B cell (primary cell): Measurements from ENCODE around the gene TTF2. TPM values are rescaled to one million over a fixed set of nuclear protein-coding genes. Genes with fewer than 3 reads are reported as not detected.

ENCODE experiments used
- ATAC-seq: fragments of 200-7000 bp; cut with Tn5 transposase; one replicate; pipeline ENCODE4 v1.10.0; 2021; ENCODE audit warnings: low read depth, mild to moderate bottlenecking, moderate number of reproducible peaks, moderate library complexity
- CTCF ChIA-PET: fragments of 350-600 bp; sonication (Branson Sonifier 250); formaldehyde crosslinking; loops from one replicate; lab custom pipeline; 2021; ENCODE audit warnings: antibody characterized with exemption, inconsistent platforms; lab: Charles Lee
- POLR2A ChIA-PET: fragments of 350-600 bp; sonication (Branson Sonifier 250); formaldehyde crosslinking; loops from one replicate; lab custom pipeline; 2021; ENCODE audit warnings: antibody characterized with exemption; lab: Charles Lee
- DNase-seq: peaks from one replicate; pipeline ENCODE4 v3.0.0; 2013
- H2AFZ ChIP-seq: 2 replicates; pipeline ENCODE4 v1.6.1; 2012; ENCODE audit warnings: mild to moderate bottlenecking, low read depth, low read length; ENCODE audit not compliant: insufficient read depth, poor library complexity, severe bottlenecking
- H3K27ac ChIP-seq, 2 donors: 1 replicate in 1 of 2; 2 replicates in 1 of 2; pipeline ENCODE4 v1.5.1; 2012 to 2013; ENCODE audit warnings: low read length in 2 of 2, mild to moderate bottlenecking in 2 of 2, moderate library complexity in 1 of 2
- H3K27me3 ChIP-seq, 4 experiments: fragments of 200-600 bp in 1 of 4; sonication (generic) in 1 of 4; replicated peaks in 1 of 4; 1 replicate in 2 of 4; 2 replicates in 2 of 4; pipeline versions ENCODE4 v1.6.1 to v1.7.0; 2013 to 2016; ENCODE audit warnings: low read length in 3 of 4, mild to moderate bottlenecking in 2 of 4, mixed read lengths in 1 of 4, moderate library complexity in 1 of 4; ENCODE audit not compliant: insufficient read depth in 4 of 4, control insufficient read depth in 3 of 4; ENCODE audit errors: control extremely low read depth in 1 of 4
- H3K36me3 ChIP-seq, 2 experiments: replicated peaks in 1 of 2; 1 replicate in 1 of 2; 2 replicates in 1 of 2; pipeline versions ENCODE4 v1.6.1 to v1.7.1; 2013; ENCODE audit warnings: low read length in 1 of 2; ENCODE audit not compliant: insufficient read depth in 2 of 2, control insufficient read depth in 1 of 2; ENCODE audit errors: control extremely low read depth in 1 of 2, extremely low read depth in 1 of 2
- H3K4me1 ChIP-seq, 2 donors: fragments of 200-600 bp in 1 of 2; sonication (generic) in 1 of 2; 1 replicate in 1 of 2; 2 replicates in 1 of 2; pipeline versions ENCODE4 v1.5.1 to v1.6.1; 2013 to 2017; ENCODE audit warnings: low read length in 2 of 2; ENCODE audit not compliant: control insufficient read depth in 2 of 2, insufficient read depth in 2 of 2
- H3K4me2 ChIP-seq: replicated peaks from 2 replicates; pipeline ENCODE3; 2012; ENCODE audit warnings: mild to moderate bottlenecking, low read depth, low read length; ENCODE audit not compliant: poor library complexity, severe bottlenecking
- H3K4me3 ChIP-seq, 5 experiments: fragments of 200-600 bp in 1 of 5; sonication (generic) in 1 of 5; 1 replicate in 3 of 5; 2 replicates in 2 of 5; pipeline versions ENCODE4 v1.5.1 to v1.7.0; 2011 to 2016; ENCODE audit warnings: low read length in 4 of 5, mild to moderate bottlenecking in 4 of 5, low read depth in 2 of 5, control low read depth in 1 of 5, moderate library complexity in 1 of 5; ENCODE audit not compliant: insufficient read depth in 1 of 5; ENCODE audit errors: control extremely low read depth in 1 of 5, extremely low read depth in 1 of 5
- H3K79me2 ChIP-seq: fragments of 200-600 bp; sonication (generic); one replicate; pipeline ENCODE4 v1.6.0; 2016; ENCODE audit warnings: low read length; ENCODE audit not compliant: control insufficient read depth, insufficient read depth
- H3K9ac ChIP-seq: fragments of 200-600 bp; sonication (generic); 2 replicates; pipeline ENCODE4 v1.6.1; 2017; ENCODE audit warnings: mild to moderate bottlenecking, low read length, moderate library complexity
- H3K9me3 ChIP-seq, 3 donors: one replicate each; pipeline versions ENCODE4 v1.6.1 to v1.7.1; 2013; ENCODE audit warnings: low read length in 2 of 3; ENCODE audit not compliant: control insufficient read depth in 2 of 3, insufficient read depth in 1 of 3; ENCODE audit errors: control extremely low read depth in 1 of 3
- H4K20me1 ChIP-seq: 2 replicates; pipeline ENCODE4 v1.6.0; 2012; ENCODE audit warnings: mild to moderate bottlenecking, low read length; ENCODE audit not compliant: insufficient read depth, control insufficient read depth, poor library complexity, severe bottlenecking
- H3K27ac Mint-ChIP-seq: one replicate; pipeline ENCODE4 v1.8.0; 2021; ENCODE audit warnings: mixed read lengths
- H3K27me3 Mint-ChIP-seq: one replicate; pipeline ENCODE4 v1.8.0; 2021; ENCODE audit warnings: mixed read lengths
- H3K4me1 Mint-ChIP-seq: one replicate; pipeline ENCODE4 v1.8.0; 2021; ENCODE audit warnings: mixed read lengths
- H3K4me3 Mint-ChIP-seq: one replicate; pipeline ENCODE4 v1.8.0; 2021; ENCODE audit warnings: mixed read lengths
- H3K9me3 Mint-ChIP-seq: one replicate; pipeline ENCODE4 v1.8.0; 2022; ENCODE audit warnings: mixed read lengths; ENCODE audit not compliant: insufficient read depth
- CTCF ChIP-seq: fragments of 200-600 bp; IDR thresholded peaks from one replicate; pipeline ENCODE4 v1.8.0; 2022; ENCODE audit warnings: antibody characterized with exemption, mild to moderate bottlenecking
- EZH2 ChIP-seq: IDR thresholded peaks from 2 replicates; pipeline ENCODE4 v1.6.1; 2012; ENCODE audit warnings: borderline replicate concordance, low read depth, mild to moderate bottlenecking, moderate library complexity, low read length; ENCODE audit not compliant: insufficient read depth, poor library complexity, severe bottlenecking
- WGBS: methylation state at CpG from one replicate; pipeline ENCODE4 v1.1.5; 2013; ENCODE audit warnings: missing lambda C conversion rate; ENCODE audit not compliant: insufficient coverage; 5-methylcytosine and 5-hydroxymethylcytosine counted together
- intact Hi-C: fragments of 100-400 bp; cut with micrococcal nuclease; formaldehyde crosslinking; loops from one replicate; pipeline ENCODE4 v1.10.0; 2022
- polyA plus RNA-seq: library from polyadenylated mRNA; depleted of rRNA; stranded (reverse); fragments of >200 nt; gene quantifications from 2 replicates; pipeline ENCODE4 v1.2.3, GENCODE V29; 2012
- total RNA-seq, 2 donors: library from RNA; stranded (reverse); fragments of 120-200 nt in 1 of 2; gene quantifications; 1 replicate in 1 of 2; 2 replicates in 1 of 2; pipeline versions ENCODE4 v1.2.3 to v1.2.4, GENCODE V29; 2013 to 2022

TTF2 gene
- total and polyA plus RNA-seq, 2 donors (not counting 1 experiment from before 2014, with no cell fraction given), result 11.3 to 28.9 TPM

- Histone ChIP-seq H4K20me1 (no peaks in the 10 kb centered on the region), H3K4me1 (no peaks in the 10 kb centered on the region), H3K9me3 (no peaks in the 10 kb centered on the region), H3K79me2 (no peaks in the 10 kb centered on the region), H3K27me3 (no peaks in the 10 kb centered on the region), H3K9ac (no peak overlapping the region), H3K36me3 (peaks cover 1 to 6% of the 10 kb centered on the region in 2 experiments), H3K4me3 (no peak overlapping the region), H3K4me2 (no peak overlapping the region), H2AFZ (no peak overlapping the region), H3K27ac (no peak overlapping the region)
- H3K4me1 Mint-ChIP-seq, result peaks cover 7% of the 10 kb centered on the region
- TF ChIP-seq CTCF (peak; percentile 75), EZH2 (no peak)
- H3K27ac Mint-ChIP-seq, result no peak overlapping the region
- DNase-seq, result peak; percentile 53
- intact Hi-C loops, result loop anchor here (1.0 to 10.0 kb wide), 3 partner anchors 61 to 828 kb away; no protein-coding TSS in a partner anchor
- peak; percentile 76 for ATAC-seq
- ChIA-PET POLR2A (interaction anchor here (0.7 kb wide), 1 partner anchor 44 kb away, joined by 8 read pairs; no protein-coding TSS in a partner anchor), CTCF (interaction anchor here (0.6 to 3.0 kb wide), 13 partner anchors 12 to 1356 kb away, joined by 3 to 39 read pairs (median 4); partner anchors contain the start of genes GDAP2 and WDR3)
- 78% methylated on average over 3 of the region's 6 CpGs for WGBS
- no peaks in the 10 kb centered on the region for H3K9me3 Mint-ChIP-seq
- H3K4me3 Mint-ChIP-seq, result no peak overlapping the region
- H3K27me3 Mint-ChIP-seq, result no peaks in the 10 kb centered on the region
These were observed 7.6 kb downstream of the TTF2 start for GRCh38 chr1:117067533-117068370.

- no peak for ATAC-seq
- Histone ChIP-seq H3K4me3 (no peak overlapping the region), H3K27me3 (no peaks in the 10 kb centered on the region), H2AFZ (no peak overlapping the region), H4K20me1 (no peaks in the 10 kb centered on the region), H3K36me3 (peaks cover 1 to 4% of the 10 kb centered on the region in 2 experiments), H3K9me3 (no peaks in the 10 kb centered on the region), H3K27ac (no peak overlapping the region), H3K79me2 (no peaks in the 10 kb centered on the region), H3K4me1 (no peaks in the 10 kb centered on the region), H3K4me2 (no peak overlapping the region), H3K9ac (no peak overlapping the region)
- H3K4me3 Mint-ChIP-seq, result no peak overlapping the region
- peaks cover 4% of the 10 kb centered on the region for H3K4me1 Mint-ChIP-seq
- no peaks in the 10 kb centered on the region for H3K9me3 Mint-ChIP-seq
- intact Hi-C loops, result loop anchor here (1.0 to 10.0 kb wide), 2 partner anchors 60 to 606 kb away; no protein-coding TSS in a partner anchor
- no peaks in the 10 kb centered on the region for H3K27me3 Mint-ChIP-seq
- TF ChIP-seq EZH2, result no peak
- TF ChIP-seq CTCF, result no peak
- H3K27ac Mint-ChIP-seq, result no peak overlapping the region
- POLR2A ChIA-PET, result no interaction called here
- DNase-seq, result no peak
- CTCF ChIA-PET, result interaction anchor here (0.6 to 3.0 kb wide), 10 partner anchors 25 to 1357 kb away, joined by 3 to 39 read pairs (median 6); partner anchors contain the start of genes GDAP2 and WDR3
- 100% methylated on average over 1 of the region's 5 CpGs for WGBS
These were observed 8.5 kb downstream of the TTF2 start for GRCh38 chr1:117068580-117068979.
